HL-60 (cell line): Measurements from ENCODE around the gene TAF11L5.

Experiments
- CTCF ChIP-seq: IDR thresholded peaks from one replicate; pipeline ENCODE4 v1.5.1; 2011; ENCODE audit warnings: low read length, control low read depth, inconsistent platforms; ENCODE audit not compliant: insufficient read depth
- GABPA ChIP-seq: IDR thresholded peaks from 2 replicates; pipeline ENCODE4 v1.6.1; 2012; ENCODE audit warnings: low read depth
- POLR2AphosphoS5 ChIP-seq: IDR thresholded peaks from 2 replicates; pipeline ENCODE4 v1.6.1; 2012; ENCODE audit warnings: low read depth
- REST ChIP-seq: IDR thresholded peaks from 2 replicates; pipeline ENCODE4 v1.6.1; 2012; ENCODE audit warnings: low read depth; ENCODE audit not compliant: insufficient replicate concordance

GRCh38 chr5:17481378-17481777 lies 43.7 kb upstream of the TAF11L5 start:
- no peak for TF ChIP-seq CTCF
- TF ChIP-seq POLR2AphosphoS5 = no peak
- TF ChIP-seq GABPA = no peak
- no peak for TF ChIP-seq REST
